ENCODE measurements around the gene YEATS4. TPM values are rescaled to one million over a fixed set of nuclear protein-coding genes. Genes with fewer than 3 reads are reported as not detected.

YEATS4 gene
- total RNA-seq, 1 experiment from 2014 or later, result 42.6 TPM

GRCh38 chr12:69425417-69425816, 65.9 kb downstream of the YEATS4 start:
- no peak for TF ChIP-seq CTCF (IDR thresholded peaks at IDR 0.05; ENCODE audit: insufficient read depth in 1 of 2, low read depth in 1 of 2, low read length in 1 of 2, severe bottlenecking in 1 of 2, unreplicated experiment in 1 of 2)
- CTCF ChIA-PET, result no interaction called here
- peaks cover 5% of the 10 kb centered on the region for H3K36me3 Mint-ChIP-seq (ENCODE audit: insufficient read depth, unreplicated experiment)
- Histone ChIP-seq H3K36me3 (ENCODE audit: control insufficient read depth, insufficient read depth, low read length) (no peaks in the 10 kb centered on the region), H3K27me3 (replicated peaks; ENCODE audit: control insufficient read depth, insufficient read depth, low read length) (no peaks in the 10 kb centered on the region), H3K9me3 (no peaks in the 10 kb centered on the region), H3K4me3 (ENCODE audit: low read depth, low read length) (no peak overlapping the region), H3K4me1 (peaks cover 52% of the 10 kb centered on the region)
- intact Hi-C loops (cut with micrococcal nuclease; ENCODE audit: unreplicated experiment), result no loop called here
- H3K4me1 Mint-ChIP-seq (ENCODE audit: low read depth, unreplicated experiment), result peaks cover 43% of the 10 kb centered on the region
- no peak for DNase-seq
- H3K4me3 Mint-ChIP-seq (ENCODE audit: unreplicated experiment), result no peak overlapping the region
- no peaks in the 10 kb centered on the region for H3K27me3 Mint-ChIP-seq (ENCODE audit: insufficient read depth, unreplicated experiment)
- H3K27ac Mint-ChIP-seq (ENCODE audit: unreplicated experiment), result peak overlapping the region; percentile 67
- BruUV-seq (replicated peaks), result no TSS peak
- peaks cover 10% of the 10 kb centered on the region for H3K9me3 Mint-ChIP-seq (ENCODE audit: unreplicated experiment)
- POLR2A ChIA-PET, result no interaction called here

GRCh38 chr12:69428351-69429073, 69.0 kb downstream of the YEATS4 start:
- ChIA-PET POLR2A (interaction anchor here (1.0 to 1.3 kb wide), 2 partner anchors 11 to 42 kb away, joined by 3 to 7 read pairs; no protein-coding TSS in a partner anchor), CTCF (interaction anchor here (0.6 kb wide), 1 partner anchor 817 kb away, joined by 3 read pairs; no protein-coding TSS in a partner anchor)
- peaks cover 4% of the 10 kb centered on the region for H3K36me3 Mint-ChIP-seq (ENCODE audit: insufficient read depth, unreplicated experiment)
- Histone ChIP-seq H3K27me3 (replicated peaks; ENCODE audit: control insufficient read depth, insufficient read depth, low read length) (no peaks in the 10 kb centered on the region), H3K4me1 (peaks cover 40% of the 10 kb centered on the region), H3K4me3 (ENCODE audit: low read depth, low read length) (no peak overlapping the region), H3K36me3 (ENCODE audit: control insufficient read depth, insufficient read depth, low read length) (no peaks in the 10 kb centered on the region), H3K9me3 (no peaks in the 10 kb centered on the region)
- no peak for TF ChIP-seq CTCF (IDR thresholded peaks at IDR 0.05; ENCODE audit: insufficient read depth in 1 of 2, low read depth in 1 of 2, low read length in 1 of 2, severe bottlenecking in 1 of 2, unreplicated experiment in 1 of 2)
- H3K4me1 Mint-ChIP-seq (ENCODE audit: low read depth, unreplicated experiment), result peaks cover 31% of the 10 kb centered on the region
- TSS peak; percentile 64 for BruUV-seq (replicated peaks)
- intact Hi-C loops (cut with micrococcal nuclease; ENCODE audit: unreplicated experiment), result loop anchor here (1.0 kb wide), 2 partner anchors 12 to 42 kb away; partner anchors contain the start of gene FRS2
- H3K27ac Mint-ChIP-seq (ENCODE audit: unreplicated experiment), result peak overlapping the region; percentile 36
- H3K9me3 Mint-ChIP-seq (ENCODE audit: unreplicated experiment), result no peaks in the 10 kb centered on the region
- no peaks in the 10 kb centered on the region for H3K27me3 Mint-ChIP-seq (ENCODE audit: insufficient read depth, unreplicated experiment)
- peak overlapping the region; percentile 1 for H3K4me3 Mint-ChIP-seq (ENCODE audit: unreplicated experiment)
- DNase-seq, result peak; percentile 38 to 51

- no peaks in the 10 kb centered on the region for H3K27me3 ChIP-seq (replicated peaks; ENCODE audit: control insufficient read depth, insufficient read depth, low read length)
- H3K4me3 ChIP-seq (ENCODE audit: low read depth, low read length), result no peak overlapping the region
- H3K4me1 ChIP-seq, result peaks cover 27% of the 10 kb centered on the region
- ChIA-PET CTCF (no interaction called here), POLR2A (no interaction called here)
- Mint-ChIP-seq H3K36me3 (ENCODE audit: insufficient read depth, unreplicated experiment) (no peaks in the 10 kb centered on the region), H3K9me3 (ENCODE audit: unreplicated experiment) (peaks cover 17% of the 10 kb centered on the region), H3K4me1 (ENCODE audit: low read depth, unreplicated experiment) (peaks cover 33% of the 10 kb centered on the region), H3K4me3 (ENCODE audit: unreplicated experiment) (no peak overlapping the region), H3K27me3 (ENCODE audit: insufficient read depth, unreplicated experiment) (no peaks in the 10 kb centered on the region), H3K27ac (ENCODE audit: unreplicated experiment) (no peak overlapping the region)
- TF ChIP-seq CTCF (IDR thresholded peaks at IDR 0.05; ENCODE audit: insufficient read depth in 1 of 2, low read depth in 1 of 2, low read length in 1 of 2, severe bottlenecking in 1 of 2, unreplicated experiment in 1 of 2), result no peak
- H3K9me3 ChIP-seq, result no peaks in the 10 kb centered on the region
- DNase-seq, result no peak
- no TSS peak for BruUV-seq (replicated peaks)
- intact Hi-C loops (cut with micrococcal nuclease; ENCODE audit: unreplicated experiment), result no loop called here
- no peaks in the 10 kb centered on the region for H3K36me3 ChIP-seq (ENCODE audit: control insufficient read depth, insufficient read depth, low read length)
Measured at GRCh38 chr12:69430942-69431590, 71.5 kb downstream of the YEATS4 start.

Measured in Caco-2 (cell line).